ENCODE data around the gene LRFN3.
"Not testable (repeated sequence)": the region's sequence is repeated elsewhere in the genome, so short reads cannot be mapped to it uniquely, and the experiment has no call there.

Gene LRFN3

GRCh38 chr19:35935911-35936737 lies at the start of gene LRFN3:
TSS of gene LRFN3 (plus strand) at chr19:35936374. CDS start at chr19:35939426, 3,052 bp downstream.
- DNase-seq, result no peak

GRCh38 chr19:35887197-35887596 lies 49.0 kb upstream of the LRFN3 start:
- DNase-seq, result no peak

GRCh38 chr19:35888398-35888797 lies 47.8 kb upstream of the LRFN3 start:
- DNase-seq, result no peak

GRCh38 chr19:35889370-35890112 lies 46.6 kb upstream of the LRFN3 start:
- no peak for DNase-seq

- DNase-seq, result no peak
Measured at GRCh38 chr19:35890113-35890650, 46.0 kb upstream of the LRFN3 start.

- DNase-seq, result not testable (repeated sequence)
Measured at GRCh38 chr19:35891819-35892218, 44.4 kb upstream of the LRFN3 start.

- DNase-seq, result no peak
Measured at GRCh38 chr19:35894342-35894741, 41.8 kb upstream of the LRFN3 start.

- DNase-seq, result no peak
Measured at GRCh38 chr19:35895911-35896642, 40.1 kb upstream of the LRFN3 start.

GRCh38 chr19:35896643-35897040 lies 39.5 kb upstream of the LRFN3 start:
- no peak for DNase-seq

- no peak for DNase-seq
Measured at GRCh38 chr19:35897706-35898451, 38.3 kb upstream of the LRFN3 start.

GRCh38 chr19:35898499-35898809 lies 37.7 kb upstream of the LRFN3 start:
- no peak for DNase-seq

GRCh38 chr19:35899547-35900214 lies 36.5 kb upstream of the LRFN3 start:
- DNase-seq, result no peak

- no peak for DNase-seq
Measured at GRCh38 chr19:35901055-35901644, 35.0 kb upstream of the LRFN3 start.

GRCh38 chr19:35901854-35902661 lies 34.1 kb upstream of the LRFN3 start, which contains the start of gene HCST:
TSS of gene HCST (plus strand) at chr19:35902529. CDS start at chr19:35902594, 65 bp downstream.
- no peak for DNase-seq

- DNase-seq, result no peak
Measured at GRCh38 chr19:35902870-35903475, 33.2 kb upstream of the LRFN3 start.

GRCh38 chr19:35903550-35904179 lies 32.5 kb upstream of the LRFN3 start:
- DNase-seq, result peak; percentile 70

GRCh38 chr19:35904311-35905068 lies 31.7 kb upstream of the LRFN3 start:
- DNase-seq, result no peak

- no peak for DNase-seq
Measured at GRCh38 chr19:35905178-35905727, 30.9 kb upstream of the LRFN3 start.

- no peak for DNase-seq
Measured at GRCh38 chr19:35907377-35907745, 28.8 kb upstream of the LRFN3 start.

Measured in SIG-M5 (cell line).